NCI-H226 (cell line): ENCODE data around the gene DHFR2.
"Not testable (repeated sequence)": the region's sequence is repeated elsewhere in the genome, so short reads cannot be mapped to it uniquely, and the experiment has no call there.

Experiments
- DNase-seq: peaks from one replicate; pipeline ENCODE4 v3.0.0-alpha.2; 2015

Gene DHFR2

DNA sequence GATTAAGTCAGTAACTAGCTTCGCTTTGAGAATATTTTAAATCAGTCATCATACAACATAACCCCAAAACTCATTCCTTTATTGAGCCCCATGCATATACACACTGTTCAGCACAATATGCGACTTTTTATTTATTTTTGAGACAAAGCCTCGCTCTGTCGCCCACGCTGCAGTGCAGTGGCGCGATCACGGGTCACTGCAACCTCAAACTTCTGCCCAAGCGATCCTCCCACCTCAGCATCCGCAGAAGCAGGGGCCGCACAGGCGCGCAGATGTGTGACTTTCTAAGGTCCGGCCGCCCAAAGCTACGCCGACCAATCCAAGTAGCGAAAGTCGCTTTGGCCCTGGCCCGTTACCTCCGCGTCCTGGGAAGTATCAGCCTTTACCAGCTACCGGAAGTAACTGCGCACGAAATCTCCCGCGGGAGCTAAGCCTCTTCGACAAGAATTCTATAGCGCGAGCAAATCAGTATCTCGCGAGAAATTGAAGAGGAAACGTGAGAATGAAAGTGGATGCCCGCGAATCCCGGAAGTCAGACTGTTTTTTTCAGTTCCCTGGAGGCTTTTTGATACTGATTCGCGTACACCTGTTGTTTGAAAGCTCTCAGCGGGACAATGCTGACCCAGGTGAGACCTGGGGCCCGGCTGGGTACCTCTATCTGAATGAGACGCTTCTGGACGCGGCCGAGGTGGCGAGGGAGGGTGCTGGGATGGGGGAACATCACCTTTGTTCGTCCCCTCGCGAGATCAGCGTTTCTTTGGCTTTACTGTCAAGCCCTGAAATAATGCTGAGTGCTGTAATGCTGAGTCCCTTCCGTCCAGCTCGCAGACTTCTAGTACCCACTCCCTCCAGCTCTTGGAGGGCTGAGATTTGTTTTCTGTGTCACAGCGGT lies at the start of gene DHFR2, which contains the start of gene NSUN3:
DHFR2 (minus strand) TSS at position 404 of the 892 bp plus-strand sequence. CDS start 1,405 bp downstream, outside the sequence.
NSUN3 (plus strand) TSS at position 549 of the 892 bp plus-strand sequence; CDS start at position 615, 66 bp downstream.
- peak; percentile 98 for DNase-seq

DNA sequence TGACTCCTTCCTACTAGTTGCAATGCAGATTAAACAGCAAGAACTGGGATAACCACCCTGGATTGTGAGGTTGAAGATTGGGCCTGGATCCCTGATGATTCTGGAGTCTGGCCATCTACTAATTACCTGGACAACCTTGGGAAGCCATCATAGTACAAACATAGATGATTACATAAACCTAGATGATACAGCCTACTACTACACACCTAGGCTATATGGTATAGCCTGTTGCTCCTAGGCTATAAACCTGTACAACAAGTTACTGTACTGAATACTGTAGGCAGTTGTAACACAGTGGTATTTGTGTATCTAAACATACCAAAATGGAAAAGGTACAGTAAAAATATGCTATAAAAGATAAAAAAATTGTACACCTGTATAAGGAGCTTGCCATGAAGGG lies 48.1 kb upstream of the DHFR2 start:
- DNase-seq = no peak

DNA sequence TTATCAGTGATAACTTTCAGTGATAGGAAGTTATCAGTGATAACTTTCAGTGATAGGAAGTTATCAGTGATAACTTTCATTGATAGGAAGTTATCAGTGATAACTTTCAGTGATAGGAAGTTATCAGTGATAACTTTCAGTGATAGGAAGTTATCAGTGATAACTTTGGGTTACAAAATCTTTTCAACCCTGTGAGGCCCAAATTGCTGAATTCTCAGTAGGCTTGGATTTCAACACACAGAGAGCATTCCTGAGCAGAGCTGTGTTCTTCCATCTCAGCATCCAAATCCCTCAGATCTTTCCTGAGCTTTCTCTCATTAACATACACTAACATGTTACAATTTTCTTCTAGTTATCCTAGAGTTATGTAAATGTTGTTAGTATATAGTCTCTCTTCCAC lies 47.5 kb upstream of the DHFR2 start:
- DNase-seq = not testable (repeated sequence)

DNA sequence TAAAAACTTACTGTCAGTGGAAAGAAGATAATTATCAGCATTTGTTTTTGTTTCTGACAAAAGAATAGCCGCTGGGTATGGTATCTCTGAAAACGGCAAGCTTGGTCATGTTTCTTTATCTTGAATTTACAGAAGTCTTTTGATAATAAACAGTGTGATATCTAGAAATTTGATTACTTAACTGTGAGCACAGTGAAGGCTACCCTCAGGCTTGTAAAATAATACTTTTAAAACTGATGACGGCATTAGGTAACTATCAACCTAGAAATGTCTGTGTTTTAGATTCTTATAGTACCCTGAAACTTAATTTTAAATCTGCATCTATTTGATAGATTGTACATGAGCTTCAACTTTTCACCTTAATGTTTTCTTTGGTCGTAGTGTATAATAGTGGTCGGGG lies 43.6 kb upstream of the DHFR2 start:
- no peak for DNase-seq

DNA sequence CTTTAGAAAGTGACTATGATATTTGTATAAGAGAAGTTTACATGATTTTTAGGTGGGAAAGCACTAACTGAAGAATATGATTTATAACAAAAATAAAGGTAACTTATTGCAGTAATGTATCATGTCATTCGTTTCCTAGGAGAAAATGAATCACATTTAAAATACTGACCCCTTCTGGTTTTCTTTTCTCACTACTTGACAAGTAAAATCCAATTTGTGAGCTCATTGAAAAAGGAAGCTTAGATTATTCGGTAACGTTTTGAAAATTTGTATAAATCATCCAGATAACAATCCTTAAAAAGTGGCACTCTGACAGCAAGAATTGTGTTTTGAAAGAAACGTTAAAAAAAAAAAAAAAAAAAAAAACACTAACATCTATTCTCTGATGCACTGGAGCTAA lies 39.1 kb upstream of the DHFR2 start:
- no peak for DNase-seq

DNA sequence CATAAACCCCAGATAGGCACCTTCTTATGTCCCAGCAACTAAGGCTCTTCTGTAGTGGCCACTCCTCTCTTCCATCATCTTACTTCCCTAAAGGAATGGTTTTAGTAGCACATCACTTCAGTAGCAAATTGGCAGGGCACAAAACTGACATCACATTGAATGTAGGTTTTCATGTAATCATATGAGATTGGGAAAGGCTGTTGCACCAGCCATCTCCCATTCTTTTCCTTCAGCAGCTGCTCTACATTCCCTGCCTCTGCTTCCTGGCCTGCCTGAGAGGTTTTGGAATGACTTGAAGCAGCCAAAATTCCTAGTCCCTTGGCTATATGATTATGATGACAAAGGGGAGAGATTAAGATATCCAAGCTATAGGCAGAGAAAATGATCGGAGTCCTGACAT lies 36.6 kb upstream of the DHFR2 start:
- DNase-seq = no peak

DNA sequence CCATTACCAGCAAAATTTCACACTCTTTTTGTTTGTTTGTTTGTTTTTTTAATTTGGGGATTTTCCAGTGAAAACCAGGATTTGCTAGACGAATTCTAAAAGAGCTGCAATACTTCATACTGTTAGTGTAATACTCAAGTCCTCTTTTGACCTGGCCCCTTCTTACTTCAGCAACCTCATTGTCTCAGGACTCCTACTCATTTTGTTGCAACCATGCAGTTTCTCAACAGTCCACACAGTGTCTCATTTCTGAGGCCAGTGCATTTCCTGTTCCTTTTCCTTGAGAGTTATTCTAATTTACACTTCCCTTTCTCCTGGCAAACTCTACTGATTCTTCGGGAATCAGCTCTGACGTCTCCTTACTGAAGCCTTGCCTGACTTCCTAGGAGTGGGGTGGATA lies 35.7 kb upstream of the DHFR2 start:
- DNase-seq = peak; percentile 16

DNA sequence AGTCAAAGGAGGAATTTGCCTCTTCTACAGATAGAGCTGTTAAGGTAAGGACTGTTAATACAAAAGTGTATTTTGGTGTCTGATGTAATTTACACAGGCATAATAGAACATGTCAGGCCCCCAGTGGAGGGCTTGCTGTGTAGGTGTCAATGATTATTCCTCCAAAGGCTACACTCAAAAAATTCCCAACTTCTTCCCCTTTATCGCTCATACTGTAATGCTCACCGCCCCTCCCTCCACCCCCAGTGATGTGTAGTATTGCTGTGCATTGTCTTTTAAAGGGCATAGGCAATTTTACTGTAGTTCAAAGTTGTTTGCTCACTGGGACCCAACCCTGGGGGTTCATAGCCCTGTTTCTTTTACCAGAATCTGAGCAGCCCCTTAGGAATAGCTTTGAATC lies 32.4 kb upstream of the DHFR2 start:
- DNase-seq = no peak

DNA sequence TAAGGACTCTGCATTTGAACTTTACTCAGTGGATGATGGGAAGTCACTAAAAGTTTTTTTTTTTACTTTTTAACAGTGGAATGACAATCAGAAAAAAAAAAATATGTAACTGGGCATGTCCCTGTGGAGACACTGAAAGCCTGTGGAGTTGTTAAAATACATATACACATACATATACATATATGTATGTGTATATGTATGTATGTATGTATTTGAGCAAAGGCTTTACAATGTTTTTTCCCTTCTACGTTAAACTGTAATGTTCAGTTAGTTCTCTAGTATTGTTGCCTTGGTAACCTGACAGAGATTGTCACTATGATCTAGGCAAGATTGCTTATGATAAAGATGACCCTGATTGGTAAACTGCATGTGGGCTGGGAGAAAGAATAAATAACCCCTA lies 30.4 kb upstream of the DHFR2 start:
- no peak for DNase-seq

DNA sequence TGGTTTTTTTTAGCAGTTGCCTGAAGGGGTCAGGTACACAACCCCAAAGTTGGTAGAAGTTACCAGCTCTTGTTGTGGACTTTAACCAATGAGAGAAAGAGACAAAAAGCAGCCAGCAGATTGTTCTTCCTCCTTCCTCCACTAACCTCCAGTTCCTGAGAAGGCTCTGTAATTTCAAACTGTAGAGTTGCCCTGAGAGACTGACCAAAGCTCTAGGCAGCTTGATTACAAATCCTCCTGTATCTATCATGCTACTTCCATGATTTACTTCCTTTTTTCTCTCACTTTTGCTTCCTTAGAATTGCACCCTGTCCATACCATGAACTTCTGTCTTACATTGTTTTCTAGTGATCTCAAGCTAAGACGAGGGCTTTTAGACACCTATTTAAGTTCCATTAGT lies 29.4 kb upstream of the DHFR2 start:
- no peak for DNase-seq

DNA sequence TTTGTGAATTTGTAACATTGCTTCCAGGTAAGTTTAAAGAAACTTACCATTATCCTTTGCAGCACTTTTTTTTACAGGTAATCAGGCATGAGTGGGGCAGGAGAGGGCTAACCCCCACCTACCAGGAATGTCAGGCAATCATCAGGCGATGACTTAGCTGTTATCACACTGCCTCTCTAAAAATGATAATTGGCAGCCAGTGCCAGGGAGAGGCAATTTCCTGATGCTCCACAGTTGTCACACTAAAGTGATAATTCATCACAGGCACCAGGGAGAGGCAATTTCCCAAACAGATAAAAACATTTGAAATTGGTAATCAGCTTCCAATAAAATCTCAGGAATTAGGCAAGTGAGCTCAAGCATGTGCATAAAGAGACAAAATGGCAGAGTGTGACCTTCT lies 26.4 kb upstream of the DHFR2 start:
- no peak for DNase-seq

DNA sequence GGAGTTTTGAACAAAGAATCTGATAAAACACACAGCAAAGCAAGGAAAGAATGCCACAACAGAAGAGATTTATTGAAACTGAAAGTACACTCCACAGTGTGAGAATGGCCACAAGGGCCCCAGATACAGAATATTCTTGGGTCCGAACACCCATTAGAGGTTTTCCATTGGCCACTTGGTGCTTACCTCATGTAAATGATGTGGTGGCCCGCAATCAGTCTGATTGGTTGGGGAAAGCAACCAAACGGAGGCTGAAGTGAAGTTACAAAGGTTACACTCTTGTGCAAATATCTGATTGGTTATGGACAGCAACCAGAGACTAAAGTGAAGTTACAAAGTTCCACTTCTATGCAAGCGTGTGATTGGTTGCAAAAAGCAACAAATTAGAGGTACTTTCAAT lies 20.5 kb upstream of the DHFR2 start:
- DNase-seq = no peak

DNA sequence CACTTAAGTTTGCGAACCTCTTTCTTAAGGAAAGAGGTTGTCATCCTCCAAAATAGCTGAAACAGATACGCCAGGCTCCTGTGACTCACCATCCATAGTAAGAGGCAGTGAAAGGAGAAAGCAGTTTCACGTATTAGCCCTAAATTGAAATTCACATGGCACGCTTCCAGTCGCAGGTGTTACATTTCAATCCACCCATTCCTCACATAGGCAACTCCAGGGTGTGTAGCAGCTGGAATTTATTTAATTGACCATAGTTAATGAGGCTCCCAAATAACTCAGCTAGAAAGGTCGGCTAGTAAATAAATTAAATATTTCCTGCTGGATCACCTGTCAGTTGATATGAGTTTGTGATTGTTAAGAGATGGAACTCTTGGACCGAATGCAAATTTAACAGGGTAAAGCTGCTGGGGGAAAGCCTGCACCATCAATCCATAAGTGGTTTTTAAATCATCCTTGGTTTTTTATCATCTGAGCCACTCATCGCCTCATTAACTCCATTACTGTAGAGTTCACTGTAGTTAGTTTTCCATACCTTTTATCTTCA lies 19.7 kb upstream of the DHFR2 start:
- DNase-seq = no peak

DNA sequence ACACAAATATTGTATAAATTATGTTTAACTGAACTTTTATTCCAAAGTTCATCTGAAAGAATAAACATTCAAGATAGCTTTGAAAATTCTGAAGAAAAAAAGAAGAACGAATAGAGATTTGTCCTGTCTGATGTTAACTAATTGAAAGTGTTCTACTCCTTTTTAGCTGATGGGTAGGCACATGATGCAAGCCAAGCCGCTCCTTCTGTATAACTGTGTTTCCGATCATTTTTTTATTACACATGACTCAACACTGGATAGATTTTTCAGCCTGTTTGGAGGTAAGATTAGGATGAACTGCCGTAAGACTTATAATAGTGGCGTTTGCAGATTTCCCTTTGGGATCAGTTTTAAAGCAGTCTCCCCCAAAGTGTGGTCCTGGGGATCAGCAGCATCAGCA lies 19.2 kb upstream of the DHFR2 start:
- DNase-seq = no peak

DNA sequence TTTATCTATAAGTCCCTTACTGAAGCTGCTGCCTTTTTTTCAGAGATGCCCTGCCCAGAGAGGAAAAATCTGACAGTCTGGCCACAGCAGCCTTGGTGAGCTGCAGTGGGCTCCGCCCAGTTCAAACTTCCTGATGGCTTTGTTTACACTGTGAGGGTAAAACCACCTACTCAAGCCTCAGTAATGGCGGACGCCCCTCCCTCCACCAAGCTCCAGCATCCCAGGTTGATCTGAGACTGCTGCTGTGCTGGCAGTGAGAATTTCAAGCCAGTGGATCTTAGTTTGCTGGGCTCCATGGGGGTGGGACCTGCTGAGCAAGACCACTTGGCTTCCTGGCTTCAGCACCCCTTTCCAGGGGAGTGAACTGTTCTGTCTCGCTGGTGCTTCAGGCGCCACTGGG lies 17.8 kb upstream of the DHFR2 start:
- DNase-seq = not testable (repeated sequence)

DNA sequence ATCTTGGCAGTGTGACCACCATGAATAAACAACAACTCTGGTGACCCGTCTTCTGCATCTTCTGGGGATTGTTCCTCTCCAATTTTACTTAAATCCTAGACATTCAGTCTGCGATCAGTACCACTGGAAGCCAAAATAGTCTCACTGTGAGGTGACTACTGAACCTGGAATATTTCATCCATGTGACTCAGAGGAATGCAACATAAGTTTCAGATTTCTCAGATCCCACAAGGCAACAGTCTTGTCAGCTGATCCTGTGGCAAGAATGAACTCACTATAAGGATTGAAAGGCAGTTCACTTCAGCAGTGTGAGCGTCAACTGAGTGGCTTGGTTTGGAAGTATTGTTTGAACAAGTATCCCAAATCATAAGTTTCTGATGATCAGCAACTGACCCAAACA lies 13.3 kb upstream of the DHFR2 start:
- DNase-seq = no peak

DNA sequence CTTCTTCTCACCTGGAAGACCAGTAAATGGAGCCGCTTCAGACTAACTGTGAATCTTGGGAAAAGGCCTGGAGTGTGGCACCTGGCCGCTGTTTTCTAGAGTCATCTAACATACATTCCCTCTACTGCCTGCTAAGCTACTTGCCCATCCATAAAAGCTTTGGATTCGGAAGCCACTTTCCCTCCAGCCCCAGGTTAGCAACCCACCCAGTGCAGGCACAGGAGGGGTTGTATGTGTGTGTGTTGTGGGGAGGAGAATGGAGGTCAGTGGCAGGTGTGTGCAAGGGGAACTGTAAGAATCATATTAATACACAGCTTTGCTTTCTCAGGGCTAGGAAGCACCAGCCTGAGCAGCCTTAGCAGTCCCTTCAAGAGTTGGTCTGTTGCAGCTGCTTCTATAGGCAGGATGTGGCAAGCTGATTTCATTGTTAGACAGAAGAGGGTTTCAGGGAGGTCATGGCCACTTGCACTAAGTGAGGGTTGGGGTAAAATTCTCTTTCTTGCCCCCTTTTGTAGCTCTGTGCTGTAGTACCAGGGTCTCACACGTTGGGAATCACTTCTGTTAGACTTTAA lies 9.1 kb upstream of the DHFR2 start:
- no peak for DNase-seq

DNA sequence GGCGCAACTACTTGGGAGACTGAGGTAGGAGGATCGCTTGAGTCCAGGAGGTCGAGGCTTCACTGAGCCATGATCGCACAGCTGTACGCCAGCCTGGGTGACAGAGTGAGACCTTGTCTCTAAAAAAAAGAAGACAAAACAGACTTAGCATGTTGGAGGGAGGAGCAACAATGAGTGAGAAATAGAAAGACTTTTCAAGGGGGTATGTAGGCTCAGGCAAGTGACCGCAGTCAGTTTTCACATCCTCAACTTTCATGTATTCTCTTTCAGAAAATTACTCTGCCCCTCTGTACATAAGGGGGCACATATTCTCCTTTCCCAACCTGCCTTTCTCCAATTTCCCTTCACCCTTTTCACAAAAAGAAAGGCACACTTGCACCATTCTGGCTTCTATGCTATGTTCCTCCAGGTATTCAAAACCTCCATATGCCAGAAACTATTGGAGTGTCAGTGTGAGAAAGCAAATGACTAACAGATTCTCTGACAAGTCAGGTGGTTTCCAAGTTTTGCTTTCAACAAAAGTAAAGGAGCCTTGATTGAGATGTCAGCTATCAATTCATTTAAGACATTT lies 7.7 kb upstream of the DHFR2 start:
- no peak for DNase-seq

DNA sequence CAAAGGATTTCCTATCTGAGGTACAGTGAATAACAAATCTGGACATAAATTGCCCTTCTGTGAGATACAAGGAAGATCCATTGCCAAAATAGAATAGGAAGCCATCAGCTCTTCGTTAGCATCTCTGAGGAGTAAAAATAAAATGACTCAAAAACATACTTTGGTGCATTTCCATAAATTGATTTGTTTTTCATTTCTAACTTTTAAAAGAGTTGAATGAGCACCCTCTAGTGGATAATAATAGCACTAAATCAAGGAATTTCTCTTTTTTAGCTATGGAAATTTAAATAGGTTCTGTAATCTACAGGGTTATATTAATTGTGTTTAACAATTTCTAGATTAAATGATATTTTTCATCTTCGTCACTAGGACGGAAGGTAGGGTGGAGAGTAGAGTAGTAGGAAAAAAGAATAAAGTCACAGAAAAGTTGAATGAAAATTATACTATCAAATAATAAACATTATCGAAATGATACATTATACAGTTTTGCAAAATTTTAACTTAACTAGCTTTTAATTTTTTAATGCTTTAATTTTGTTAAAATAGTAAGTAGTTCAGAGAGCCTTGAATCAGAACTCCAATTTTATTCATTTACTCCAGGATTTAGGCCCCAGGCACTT lies 6.6 kb upstream of the DHFR2 start:
- no peak for DNase-seq

DNA sequence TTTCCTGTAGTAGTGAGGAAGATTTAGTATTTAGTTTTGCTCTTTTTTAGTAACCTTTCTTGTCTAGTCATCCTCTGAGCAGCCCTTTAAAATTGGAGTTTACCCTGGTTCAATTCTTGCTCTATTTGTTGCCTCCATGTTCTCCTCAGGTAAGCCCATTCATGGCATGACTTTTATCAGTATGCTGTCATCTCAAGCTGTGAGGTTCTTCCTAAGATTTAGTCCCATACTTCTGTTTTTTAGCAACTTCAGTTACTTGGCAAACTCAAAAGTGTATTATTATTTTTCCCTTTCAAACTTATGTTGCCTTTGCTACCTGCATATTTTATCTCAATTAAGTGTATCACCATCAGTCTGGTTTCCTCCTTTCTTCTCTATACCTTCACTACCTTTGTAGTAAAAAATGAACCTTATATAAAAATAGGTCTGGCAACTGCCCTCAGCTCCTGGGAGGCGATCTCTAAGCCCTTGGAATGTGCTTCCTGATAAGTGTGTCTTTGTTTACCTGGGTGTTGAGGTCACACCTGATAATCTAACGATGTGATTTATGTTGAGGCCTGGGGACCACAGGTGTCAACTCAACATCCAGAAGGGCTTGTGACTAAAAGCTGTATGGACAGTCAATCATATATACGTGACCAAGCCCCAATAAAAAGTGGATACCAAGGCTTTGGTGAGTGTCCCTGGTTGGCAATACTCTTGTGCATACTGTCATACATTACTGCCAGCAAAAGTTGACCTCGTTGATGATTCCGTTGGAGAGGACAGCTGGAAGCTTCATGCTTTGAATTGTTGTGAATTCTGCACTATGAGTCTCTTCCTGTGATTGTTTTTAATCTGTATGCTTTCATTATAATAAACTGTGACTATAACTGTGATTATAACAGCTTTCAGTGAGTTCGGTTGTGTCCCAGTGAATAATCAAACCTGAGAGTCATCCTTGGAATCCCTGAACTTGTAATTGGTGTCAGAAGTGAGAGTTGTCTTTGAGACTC lies 4.1 kb upstream of the DHFR2 start:
- DNase-seq = no peak

DNA sequence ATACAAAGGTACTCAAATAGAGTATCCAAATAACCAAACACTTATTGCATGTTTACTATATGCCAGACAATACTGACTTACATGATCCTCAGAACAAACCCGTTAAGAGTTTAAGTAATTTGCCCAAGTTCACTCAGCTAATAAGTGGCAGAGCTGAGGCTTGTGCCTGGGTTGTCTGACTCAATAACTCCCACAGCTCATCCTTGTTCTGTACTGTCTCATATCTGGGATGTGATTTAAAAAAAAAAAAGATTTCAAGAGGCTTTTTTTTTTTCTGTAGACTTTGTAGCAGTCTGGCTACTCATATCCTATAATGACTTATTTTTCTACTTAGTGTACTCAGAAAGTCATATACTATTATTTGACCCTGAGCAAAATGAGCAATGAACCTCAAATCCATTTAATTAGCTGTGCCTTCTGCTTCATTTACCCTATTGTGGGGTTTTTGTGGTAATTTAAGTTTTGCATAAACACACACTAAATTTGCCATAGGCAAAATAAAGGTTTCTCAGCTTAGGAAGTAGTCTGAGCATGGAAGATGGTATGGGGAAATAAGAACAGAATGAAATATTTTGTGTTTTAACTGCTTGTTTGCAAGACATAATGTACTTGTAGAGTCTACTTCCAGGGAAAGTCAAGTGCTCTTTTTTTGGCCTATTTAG lies 3.2 kb upstream of the DHFR2 start:
- DNase-seq = no peak

DNA sequence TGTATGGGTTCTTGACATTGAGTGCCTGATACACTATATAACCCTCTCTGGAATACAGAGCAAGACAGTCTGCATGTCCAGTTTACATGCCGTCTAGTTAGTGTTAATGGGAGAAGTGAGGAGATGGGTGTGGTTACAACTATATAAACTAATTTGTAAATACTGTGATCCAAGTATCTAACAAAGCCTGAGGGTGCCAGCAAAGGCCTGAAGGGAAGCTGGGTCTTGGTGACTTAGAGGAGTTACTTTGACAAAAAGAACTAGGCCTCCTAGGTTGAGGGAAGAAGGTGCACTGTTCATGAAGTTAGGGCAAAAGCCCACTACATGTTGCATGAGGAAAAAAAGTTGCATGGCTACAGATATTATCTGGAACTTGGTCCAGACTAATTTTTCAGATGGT lies 2.4 kb upstream of the DHFR2 start:
- no peak for DNase-seq
